Activated B cell treated with CpG ODN at 0.5 μM for 24 hours (primary cell): ENCODE measurements around the gene GPD2. TPM values are rescaled to one million over a fixed set of nuclear protein-coding genes. Genes with fewer than 3 reads are reported as not detected.
A peak's percentile ranks its signal among the peaks of the same experiment; 100 is the strongest.

ENCODE experiments used
- ATAC-seq: fragments of 200-7000 bp; cut with Tn5 transposase; one replicate; pipeline ENCODE4 v1.10.0; 2021; ENCODE audit warnings: low read depth, mild to moderate bottlenecking, moderate library complexity
- CTCF ChIA-PET: fragments of 350-600 bp; sonication (Branson Sonifier 250); formaldehyde crosslinking; loops from one replicate; lab custom pipeline; 2021; ENCODE audit warnings: antibody characterized with exemption; lab: Charles Lee
- POLR2A ChIA-PET: fragments of 350-600 bp; sonication (Branson Sonifier 250); formaldehyde crosslinking; loops from one replicate; lab custom pipeline; 2021; ENCODE audit warnings: antibody characterized with exemption; lab: Charles Lee
- DNase-seq: peaks from one replicate; pipeline ENCODE4 v3.0.0; 2022
- H3K27ac Mint-ChIP-seq: one replicate; pipeline ENCODE4 v1.8.0; 2020; ENCODE audit warnings: mixed read lengths
- H3K27me3 Mint-ChIP-seq: one replicate; pipeline ENCODE4 v1.8.0; 2021; ENCODE audit warnings: mixed read lengths
- H3K36me3 Mint-ChIP-seq: one replicate; pipeline ENCODE4 v1.8.0; 2021; ENCODE audit warnings: low read depth, mixed read lengths
- H3K4me1 Mint-ChIP-seq: one replicate; pipeline ENCODE4 v1.8.0; 2021; ENCODE audit warnings: mixed read lengths
- H3K4me3 Mint-ChIP-seq: one replicate; pipeline ENCODE4 v1.8.0; 2020; ENCODE audit warnings: mild to moderate bottlenecking, mixed read lengths
- H3K9me3 Mint-ChIP-seq: one replicate; pipeline ENCODE4 v1.8.0; 2020; ENCODE audit warnings: mixed read lengths
- CTCF ChIP-seq: fragments of 200-600 bp; IDR thresholded peaks from one replicate; pipeline ENCODE4 v1.8.0; 2022; ENCODE audit warnings: antibody characterized with exemption, mild to moderate bottlenecking
- intact Hi-C: fragments of 100-400 bp; cut with micrococcal nuclease; formaldehyde crosslinking; loops from one replicate; pipeline ENCODE4 v1.15.1; 2024
- total RNA-seq: library from RNA; stranded (reverse); gene quantifications from 2 replicates; pipeline ENCODE4 v1.2.3, GENCODE V29; 2022

GPD2 gene
- total RNA-seq, 1 donor from 2014 or later = 17.8 TPM

- DNase-seq = no peak
- peaks cover 34% of the 10 kb centered on the region for H3K36me3 Mint-ChIP-seq
Measured at GRCh38 chr2:156565066-156565710, 129.0 kb downstream of the GPD2 start.

GRCh38 chr2:156573710-156574109 is 137.5 kb downstream of the GPD2 start:
- POLR2A ChIA-PET = interaction anchor here (0.7 to 0.9 kb wide), 2 partner anchors 226 to 232 kb away, joined by 3 to 4 read pairs; no protein-coding TSS in a partner anchor
- TF ChIP-seq CTCF = no peak
- peaks cover 52% of the 10 kb centered on the region for H3K36me3 Mint-ChIP-seq
- intact Hi-C loops = no loop called here
- peak overlapping the region; percentile 46 for H3K27ac Mint-ChIP-seq
- H3K4me3 Mint-ChIP-seq = no peak overlapping the region
- CTCF ChIA-PET = interaction anchor here (1.3 kb wide), 1 partner anchor 16 kb away, joined by 3 read pairs; no protein-coding TSS in a partner anchor
- no peaks in the 10 kb centered on the region for H3K27me3 Mint-ChIP-seq
- DNase-seq = no peak
- peaks cover 18% of the 10 kb centered on the region for H3K4me1 Mint-ChIP-seq
- H3K9me3 Mint-ChIP-seq = no peaks in the 10 kb centered on the region
- no peak for ATAC-seq

More at GRCh38 chr2:156565066-156565710, 129.0 kb downstream of the GPD2 start:
- ATAC-seq = no peak
- Mint-ChIP-seq H3K27ac (no peak overlapping the region), H3K4me3 (no peak overlapping the region), H3K27me3 (no peaks in the 10 kb centered on the region), H3K9me3 (no peaks in the 10 kb centered on the region), H3K4me1 (peaks cover 1% of the 10 kb centered on the region)
- CTCF ChIA-PET = no interaction called here
- no peak for TF ChIP-seq CTCF
- POLR2A ChIA-PET = no interaction called here
- intact Hi-C loops = no loop called here

GRCh38 chr2:156574112-156574511 is 137.9 kb downstream of the GPD2 start:
- intact Hi-C loops = no loop called here
- no peak overlapping the region for H3K27ac Mint-ChIP-seq
- peaks cover 18% of the 10 kb centered on the region for H3K4me1 Mint-ChIP-seq
- H3K9me3 Mint-ChIP-seq = no peaks in the 10 kb centered on the region
- H3K4me3 Mint-ChIP-seq = no peak overlapping the region
- H3K36me3 Mint-ChIP-seq = peaks cover 51% of the 10 kb centered on the region
- TF ChIP-seq CTCF = no peak
- no peaks in the 10 kb centered on the region for H3K27me3 Mint-ChIP-seq
- no peak for ATAC-seq
- ChIA-PET CTCF (interaction anchor here (1.3 kb wide), 1 partner anchor 15 kb away, joined by 3 read pairs; no protein-coding TSS in a partner anchor), POLR2A (interaction anchor here (0.7 to 0.9 kb wide), 3 partner anchors 33 to 233 kb away, joined by 3 to 4 read pairs (median 4); no protein-coding TSS in a partner anchor)
- DNase-seq = no peak

- peaks cover 18% of the 10 kb centered on the region for H3K4me1 Mint-ChIP-seq
- H3K27ac Mint-ChIP-seq = no peak overlapping the region
- no peak for TF ChIP-seq CTCF
- intact Hi-C loops = no loop called here
- DNase-seq = no peak
- no peak overlapping the region for H3K4me3 Mint-ChIP-seq
- ChIA-PET POLR2A (no interaction called here), CTCF (no interaction called here)
- no peaks in the 10 kb centered on the region for H3K27me3 Mint-ChIP-seq
- no peaks in the 10 kb centered on the region for H3K9me3 Mint-ChIP-seq
- ATAC-seq = no peak
- H3K36me3 Mint-ChIP-seq = peaks cover 46% of the 10 kb centered on the region
Measured at GRCh38 chr2:156576005-156576404, 139.8 kb downstream of the GPD2 start.

- CTCF ChIA-PET = no interaction called here
- H3K4me3 Mint-ChIP-seq = no peak overlapping the region
- intact Hi-C loops = no loop called here
Measured at GRCh38 chr2:156580501-156580900, 144.3 kb downstream of the GPD2 start.

More at GRCh38 chr2:156580501-156580900, 144.3 kb downstream of the GPD2 start:
- DNase-seq (no peak), ATAC-seq (no peak)
- TF ChIP-seq CTCF = no peak
- H3K27me3 Mint-ChIP-seq = no peaks in the 10 kb centered on the region
- no peaks in the 10 kb centered on the region for H3K4me1 Mint-ChIP-seq
- peaks cover 49% of the 10 kb centered on the region for H3K36me3 Mint-ChIP-seq
- H3K9me3 Mint-ChIP-seq = no peaks in the 10 kb centered on the region
- POLR2A ChIA-PET = no interaction called here
- H3K27ac Mint-ChIP-seq = no peak overlapping the region
